MM.1S (cell line): ENCODE results near the gene DUOXA2.
A peak's percentile ranks its signal among the peaks of the same experiment; 100 is the strongest.

Source experiments
- DNase-seq: peaks from one replicate; pipeline ENCODE4 v3.0.0-alpha.2; 2015
- H2AFZ ChIP-seq: fragments of 300-600 bp; sonication (generic); 2 replicates; pipeline ENCODE4 v1.6.0; 2016; ENCODE audit warnings: antibody characterized with exemption, low read length
- H3F3A ChIP-seq: fragments of 300-600 bp; sonication (generic); 2 replicates; pipeline ENCODE4 v1.6.1; 2016; ENCODE audit warnings: mild to moderate bottlenecking, antibody characterized with exemption, low read length, moderate library complexity, mixed read lengths; ENCODE audit not compliant: insufficient read depth
- H3K27ac ChIP-seq: fragments of 300-600 bp; sonication (generic); 2 replicates; pipeline ENCODE4 v1.5.1; 2016; ENCODE audit warnings: mild to moderate bottlenecking, low read length
- H3K27me3 ChIP-seq: fragments of 300-600 bp; sonication (generic); replicated peaks from 2 replicates; pipeline ENCODE4 v1.6.0; 2016; ENCODE audit warnings: low read length; ENCODE audit not compliant: insufficient read depth
- H3K36me3 ChIP-seq: fragments of 300-600 bp; sonication (generic); replicated peaks from 2 replicates; pipeline ENCODE4 v1.6.1; 2016; ENCODE audit warnings: mild to moderate bottlenecking, low read length, mixed read lengths; ENCODE audit not compliant: insufficient read depth
- H3K4me1 ChIP-seq: fragments of 300-600 bp; sonication (generic); 2 replicates; pipeline ENCODE4 v1.6.1; 2016; ENCODE audit warnings: low read length, mixed read lengths
- H3K4me2 ChIP-seq: fragments of 300-600 bp; sonication (generic); 2 replicates; pipeline ENCODE4 v1.6.0; 2016; ENCODE audit warnings: low read depth, low read length
- H3K4me3 ChIP-seq: fragments of 300-600 bp; sonication (generic); 2 replicates; pipeline ENCODE4 v1.5.1; 2016; ENCODE audit warnings: low read length, mixed read lengths
- H3K79me2 ChIP-seq: fragments of 300-600 bp; sonication (generic); 2 replicates; pipeline ENCODE4 v1.6.1; 2016; ENCODE audit warnings: mixed run types, low read length, mixed read lengths
- H3K9ac ChIP-seq: fragments of 300-600 bp; sonication (generic); 2 replicates; pipeline ENCODE4 v1.6.1; 2016; ENCODE audit warnings: low read length, mixed read lengths
- H3K9me2 ChIP-seq: fragments of 300-600 bp; sonication (generic); replicated peaks from 2 replicates; pipeline ENCODE4 v1.6.1; 2016; ENCODE audit warnings: mild to moderate bottlenecking, low read length, mixed read lengths; ENCODE audit not compliant: insufficient read depth
- H3K9me3 ChIP-seq: fragments of 300-600 bp; sonication (generic); replicated peaks from 2 replicates; pipeline ENCODE4 v1.6.1; 2016; ENCODE audit warnings: mild to moderate bottlenecking, low read length, mixed read lengths; ENCODE audit not compliant: insufficient read depth
- H4K20me1 ChIP-seq: fragments of 300-600 bp; sonication (generic); 2 replicates; pipeline ENCODE4 v1.6.1; 2016; ENCODE audit warnings: mild to moderate bottlenecking, low read length, moderate library complexity, mixed read lengths; ENCODE audit not compliant: insufficient read depth
- EZH2 ChIP-seq: fragments of 300-600 bp; sonication (generic); optimal IDR thresholded peaks from 2 replicates; pipeline ENCODE3; 2017; ENCODE audit warnings: low read depth, mild to moderate bottlenecking, antibody characterized with exemption, low read length, mixed read lengths
- EZH2phosphoT487 ChIP-seq: fragments of 300-600 bp; sonication (generic); IDR thresholded peaks from 2 replicates; pipeline ENCODE4 v1.6.1; 2018; ENCODE audit warnings: antibody characterized with exemption, low read length
- TF ChIP-seq, protein P1 (sequence below): fragments of 300-600 bp; sonication (generic); IDR thresholded peaks from 2 replicates; pipeline ENCODE4 v1.5.1; 2016; ENCODE audit warnings: antibody characterized with exemption, low read length, mixed read lengths

Gene DUOXA2

DNA sequence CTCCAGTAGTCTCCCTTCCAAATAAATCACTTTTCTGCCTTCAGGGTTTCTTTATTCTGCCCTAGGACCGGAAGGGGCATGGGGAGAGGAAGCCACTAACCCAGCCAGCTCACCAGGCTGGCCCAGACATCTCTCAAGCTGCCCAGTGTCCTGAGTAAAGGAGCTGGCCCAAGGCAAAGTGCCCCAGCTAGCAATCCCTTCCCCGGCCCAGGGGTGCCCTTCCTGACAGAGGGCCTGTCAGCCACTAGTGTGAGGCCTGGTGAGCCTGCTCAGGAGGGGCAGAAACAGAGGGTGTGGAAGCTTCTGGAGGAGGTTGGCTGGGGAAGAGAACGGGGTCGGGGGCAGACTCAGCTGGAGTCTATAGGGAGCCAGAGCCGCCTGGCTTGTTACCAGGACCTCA is 51.4 kb downstream of the DUOXA2 start:
- H3K9me3 ChIP-seq = no peaks in the 10 kb centered on the region
- no peaks in the 10 kb centered on the region for H3K4me1 ChIP-seq
- no peak for DNase-seq
- TF ChIP-seq EZH2phosphoT487 (no peak), EZH2 (no peak)
- TF ChIP-seq, protein P1, sequence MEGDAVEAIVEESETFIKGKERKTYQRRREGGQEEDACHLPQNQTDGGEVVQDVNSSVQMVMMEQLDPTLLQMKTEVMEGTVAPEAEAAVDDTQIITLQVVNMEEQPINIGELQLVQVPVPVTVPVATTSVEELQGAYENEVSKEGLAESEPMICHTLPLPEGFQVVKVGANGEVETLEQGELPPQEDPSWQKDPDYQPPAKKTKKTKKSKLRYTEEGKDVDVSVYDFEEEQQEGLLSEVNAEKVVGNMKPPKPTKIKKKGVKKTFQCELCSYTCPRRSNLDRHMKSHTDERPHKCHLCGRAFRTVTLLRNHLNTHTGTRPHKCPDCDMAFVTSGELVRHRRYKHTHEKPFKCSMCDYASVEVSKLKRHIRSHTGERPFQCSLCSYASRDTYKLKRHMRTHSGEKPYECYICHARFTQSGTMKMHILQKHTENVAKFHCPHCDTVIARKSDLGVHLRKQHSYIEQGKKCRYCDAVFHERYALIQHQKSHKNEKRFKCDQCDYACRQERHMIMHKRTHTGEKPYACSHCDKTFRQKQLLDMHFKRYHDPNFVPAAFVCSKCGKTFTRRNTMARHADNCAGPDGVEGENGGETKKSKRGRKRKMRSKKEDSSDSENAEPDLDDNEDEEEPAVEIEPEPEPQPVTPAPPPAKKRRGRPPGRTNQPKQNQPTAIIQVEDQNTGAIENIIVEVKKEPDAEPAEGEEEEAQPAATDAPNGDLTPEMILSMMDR = no peak
- no peak overlapping the region for H2AFZ ChIP-seq
- H3K36me3 ChIP-seq = no peaks in the 10 kb centered on the region
- H3K79me2 ChIP-seq = peaks cover 3% of the 10 kb centered on the region; the same call in 1 of the 2 replicates
- H3K9me2 ChIP-seq = no peaks in the 10 kb centered on the region
- no peak overlapping the region for H3K9ac ChIP-seq
- H3K27ac ChIP-seq = no peak overlapping the region
- H3K4me3 ChIP-seq = no peak overlapping the region
- H3K27me3 ChIP-seq = no peaks in the 10 kb centered on the region
- no peak overlapping the region for H3K4me2 ChIP-seq
- H4K20me1 ChIP-seq = no peaks in the 10 kb centered on the region
- H3F3A ChIP-seq = peaks cover 3% of the 10 kb centered on the region; the same call in 1 of the 2 replicates

DNA sequence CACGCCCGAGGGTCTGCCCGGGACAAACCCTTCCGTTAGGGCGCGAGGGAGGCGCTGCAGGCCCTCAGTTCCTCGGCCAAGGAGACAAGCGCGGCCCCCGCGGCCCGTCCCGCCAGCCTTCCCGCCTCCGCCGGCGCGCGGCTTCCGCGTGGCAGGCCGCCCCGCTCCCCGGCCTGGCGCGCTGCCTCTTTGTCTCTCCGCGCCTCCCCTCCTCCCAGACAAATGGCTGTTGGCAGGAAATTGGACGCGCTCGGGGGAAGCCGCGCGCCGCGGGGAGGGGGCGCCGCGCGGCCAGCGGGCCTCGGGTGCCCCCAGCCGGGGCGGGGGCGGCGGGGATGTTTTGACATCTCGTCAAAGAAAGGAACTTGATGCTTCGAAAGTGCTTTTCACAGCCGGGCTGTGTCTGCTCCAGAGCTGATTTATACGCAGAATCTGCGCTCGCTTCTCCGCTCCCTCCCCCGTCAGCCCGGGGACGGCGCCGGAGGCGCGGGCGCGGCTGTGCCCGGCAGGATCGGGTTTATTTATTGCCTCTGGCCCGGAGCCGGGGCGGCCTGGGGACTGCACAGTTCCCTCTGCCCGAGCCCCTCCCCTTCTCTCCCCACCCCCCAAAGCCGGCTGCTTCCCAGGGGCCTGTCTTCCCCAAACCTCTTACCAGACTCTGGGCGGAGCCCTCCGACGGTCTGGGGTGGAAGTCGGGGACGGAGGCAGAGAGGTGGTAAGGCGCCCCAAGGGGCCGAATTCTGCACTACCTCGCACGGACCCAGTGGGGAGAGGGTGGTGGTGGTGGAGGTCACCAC is 52.9 kb downstream of the DUOXA2 start:
- no peaks in the 10 kb centered on the region for H3K4me1 ChIP-seq
- peak overlapping the region; percentile 70 for H3K4me3 ChIP-seq
- H2AFZ ChIP-seq = peak overlapping the region; percentile 84
- H3K4me2 ChIP-seq = peak overlapping the region; percentile 92
- H3F3A ChIP-seq = peaks cover 3% of the 10 kb centered on the region; the same call in 1 of the 2 replicates
- H3K9me3 ChIP-seq = no peaks in the 10 kb centered on the region
- H3K36me3 ChIP-seq = no peaks in the 10 kb centered on the region
- peaks cover 3% of the 10 kb centered on the region; the same call in 1 of the 2 replicates for H3K79me2 ChIP-seq
- no peaks in the 10 kb centered on the region for H3K27me3 ChIP-seq
- H3K9me2 ChIP-seq = no peaks in the 10 kb centered on the region
- H4K20me1 ChIP-seq = no peaks in the 10 kb centered on the region
- peak; percentile 91 for DNase-seq
- no peak for TF ChIP-seq EZH2
- TF ChIP-seq, protein P1 = peak; percentile 75
- peak overlapping the region; percentile 88 for H3K9ac ChIP-seq
- peak overlapping the region; percentile 59; the same call in 1 of the 2 replicates for H3K27ac ChIP-seq

DNA sequence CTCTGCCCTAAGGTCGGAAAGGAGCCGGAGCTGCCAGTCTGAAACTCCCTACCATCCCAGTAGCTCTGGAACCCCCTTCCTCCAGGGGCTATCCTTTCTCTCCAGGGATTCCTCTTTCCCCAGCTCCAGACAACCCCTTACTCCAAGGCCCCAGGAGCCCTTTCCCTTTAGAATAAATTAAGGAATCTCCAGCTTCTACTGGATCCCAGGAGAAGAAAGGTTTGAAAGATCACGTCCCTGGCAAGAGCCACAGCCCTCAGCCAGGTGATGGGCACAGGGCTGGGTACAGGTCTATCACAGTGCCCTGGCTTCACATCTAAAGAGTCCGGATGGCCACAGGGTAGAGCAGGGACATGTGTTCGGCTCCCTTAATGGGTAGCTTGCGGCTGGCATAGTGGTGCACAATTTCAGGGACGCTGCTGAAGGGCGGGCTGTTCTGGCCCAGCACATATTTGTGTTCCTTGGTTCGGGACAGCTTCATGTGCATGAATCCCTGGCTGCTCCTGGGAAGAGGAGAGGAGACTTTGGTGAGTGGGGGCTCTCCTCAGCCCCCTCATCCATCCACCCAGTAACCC is 53.6 kb downstream of the DUOXA2 start:
- H3K27me3 ChIP-seq = no peaks in the 10 kb centered on the region
- no peak overlapping the region for H3K4me3 ChIP-seq
- H3K9ac ChIP-seq = no peak overlapping the region
- H3K36me3 ChIP-seq = no peaks in the 10 kb centered on the region
- H3F3A ChIP-seq = peaks cover 3% of the 10 kb centered on the region; the same call in 1 of the 2 replicates
- TF ChIP-seq EZH2phosphoT487 = no peak
- TF ChIP-seq, protein P1 = no peak
- TF ChIP-seq EZH2 = no peak
- DNase-seq = no peak
- no peak overlapping the region for H3K27ac ChIP-seq
- no peaks in the 10 kb centered on the region for H3K9me3 ChIP-seq
- peaks cover 3% of the 10 kb centered on the region; the same call in 1 of the 2 replicates for H3K79me2 ChIP-seq
- H3K4me2 ChIP-seq = peak overlapping the region; percentile 54; the same call in 1 of the 2 replicates
- peak overlapping the region; percentile 57; the same call in 1 of the 2 replicates for H2AFZ ChIP-seq
- no peaks in the 10 kb centered on the region for H3K4me1 ChIP-seq
- no peaks in the 10 kb centered on the region for H3K9me2 ChIP-seq
- no peaks in the 10 kb centered on the region for H4K20me1 ChIP-seq
